GM23338 (cell line): Measurements from ENCODE around the gene OR13A1. TPM values are rescaled to one million over a fixed set of nuclear protein-coding genes. Genes with fewer than 3 reads are reported as not detected.

Experiments used
- ATAC-seq: fragments of 200-7000 bp; cut with Tn5 transposase; 3 replicates; pipeline ENCODE4 v1.9.1; 2020
- DNase-seq: peaks from one replicate; pipeline ENCODE4 v3.0.0-alpha.2; 2015; ENCODE audit warnings: low spot score
- H2AFZ ChIP-seq: fragments of 200-600 bp; sonication (generic); 2 replicates; pipeline ENCODE4 v1.8.0; 2016; ENCODE audit warnings: antibody characterized with exemption, mild to moderate bottlenecking, moderate library complexity
- H3F3A ChIP-seq: fragments of 200-600 bp; sonication (generic); replicated peaks from 2 replicates; pipeline ENCODE4 v1.8.0; 2017; ENCODE audit warnings: antibody characterized with exemption, mixed run types, low read depth
- H3K27ac ChIP-seq: fragments of 200-600 bp; sonication (generic); 2 replicates; pipeline ENCODE4 v1.6.1; 2016; ENCODE audit warnings: low read depth
- H3K27me3 ChIP-seq: fragments of 200-600 bp; sonication (generic); 2 replicates; pipeline ENCODE4 v1.8.0; 2016; ENCODE audit warnings: mild to moderate bottlenecking, mixed run types, moderate library complexity; ENCODE audit not compliant: insufficient read depth
- H3K36me3 ChIP-seq: fragments of 200-600 bp; sonication (generic); 2 replicates; pipeline ENCODE4 v1.8.0; 2016; ENCODE audit warnings: mild to moderate bottlenecking; ENCODE audit not compliant: insufficient read depth
- H3K4me1 ChIP-seq: fragments of 200-600 bp; sonication (generic); 2 replicates; pipeline ENCODE4 v1.8.0; 2016; ENCODE audit warnings: mild to moderate bottlenecking, moderate library complexity; ENCODE audit not compliant: insufficient read depth
- H3K4me2 ChIP-seq: fragments of 200-600 bp; sonication (generic); 2 replicates; pipeline ENCODE4 v1.7.1; 2017; ENCODE audit warnings: mixed run types
- H3K4me3 ChIP-seq: fragments of 200-600 bp; sonication (generic); 2 replicates; pipeline ENCODE4 v1.6.1; 2016; ENCODE audit warnings: mixed run types
- H3K79me2 ChIP-seq: fragments of 200-600 bp; sonication (generic); replicated peaks from 2 replicates; pipeline ENCODE4 v1.8.0; 2017; ENCODE audit warnings: mild to moderate bottlenecking; ENCODE audit not compliant: insufficient read depth
- H3K9me2 ChIP-seq: fragments of 200-600 bp; sonication (generic); 2 replicates; pipeline ENCODE4 v1.8.0; 2017; ENCODE audit not compliant: insufficient read depth
- H4K20me1 ChIP-seq: fragments of 200-600 bp; sonication (generic); replicated peaks from 2 replicates; pipeline ENCODE4 v1.8.0; 2017; ENCODE audit warnings: mild to moderate bottlenecking; ENCODE audit not compliant: insufficient read depth
- H3K27ac Mint-ChIP-seq: 2 replicates; pipeline ENCODE4 v1.8.0; 2020; ENCODE audit warnings: inconsistent platforms, mild to moderate bottlenecking, moderate library complexity, mixed read lengths
- H3K27me3 Mint-ChIP-seq: 3 replicates; pipeline ENCODE4 v1.8.0; 2022; ENCODE audit warnings: low read depth, mild to moderate bottlenecking, moderate library complexity, mixed read lengths, inconsistent platforms; ENCODE audit not compliant: insufficient read depth, poor library complexity
- H3K36me3 Mint-ChIP-seq: 3 replicates; pipeline ENCODE4 v1.8.0; 2021; ENCODE audit warnings: low read depth, mild to moderate bottlenecking, inconsistent platforms, moderate library complexity, mixed read lengths
- H3K4me1 Mint-ChIP-seq: 3 replicates; pipeline ENCODE4 v1.8.0; 2020; ENCODE audit warnings: mild to moderate bottlenecking, inconsistent platforms, mixed read lengths
- H3K4me3 Mint-ChIP-seq: 3 replicates; pipeline ENCODE4 v1.8.0; 2021; ENCODE audit warnings: moderate library complexity, mild to moderate bottlenecking, inconsistent platforms, mixed read lengths
- H3K9me3 Mint-ChIP-seq: 3 replicates; pipeline ENCODE4 v1.8.0; 2020; ENCODE audit warnings: moderate library complexity, mild to moderate bottlenecking, inconsistent platforms, mixed read lengths
- CREB1 ChIP-seq: fragments of 250-450 bp; sonication (Bioruptor Pico); IDR thresholded peaks from 2 replicates; pipeline ENCODE4 v1.5.0; 2020; ENCODE audit warnings: low read depth, mild to moderate bottlenecking, moderate library complexity
- EZH2 ChIP-seq: fragments of 200-600 bp; sonication (generic); IDR thresholded peaks from one replicate; pipeline ENCODE4 v1.8.0; 2017; ENCODE audit warnings: antibody characterized with exemption, mild to moderate bottlenecking, low read depth; ENCODE audit not compliant: unreplicated experiment
- EZH2phosphoT487 ChIP-seq: fragments of 200-600 bp; sonication (generic); IDR thresholded peaks from one replicate; pipeline ENCODE4 v1.8.1; 2018; ENCODE audit warnings: antibody characterized with exemption; ENCODE audit not compliant: unreplicated experiment
- NANOG ChIP-seq: IDR thresholded peaks from 2 replicates; pipeline ENCODE4 v1.6.1; 2016; ENCODE audit warnings: antibody characterized with exemption, borderline replicate concordance
- STAT1 ChIP-seq: IDR thresholded peaks from one replicate; pipeline ENCODE4 v1.6.1; 2016; ENCODE audit warnings: antibody characterized with exemption; ENCODE audit not compliant: unreplicated experiment
- ZNF331 ChIP-seq: fragments of 250-450 bp; sonication (Bioruptor Pico); IDR thresholded peaks from 2 replicates; pipeline ENCODE4 v1.5.0; 2020; ENCODE audit warnings: low read depth, mild to moderate bottlenecking, moderate library complexity
- polyA plus RNA-seq: library from polyadenylated mRNA; unstranded; fragments of >200 nt; fragmentation: Nextera tagmentation; extraction: Ambion mirVana; gene quantifications from 2 replicates; pipeline ENCODE4 v1.2.1, GENCODE V29; 2016
- total RNA-seq: library from RNA; depleted of rRNA; stranded (reverse); fragments of >200 nt; shearing (Covaris generic); gene quantifications from 2 replicates; pipeline ENCODE4 v1.2.3, GENCODE V29; 2014
- TF ChIP-seq, protein P1 (sequence below), 2 experiments: fragments of 200-600 bp in 1 of 2; sonication (generic) in 1 of 2; conservative IDR thresholded peaks; 2 replicates each; pipeline versions ENCODE4 v1.5.1 to v1.6.1; 2016 to 2017; ENCODE audit warnings: antibody characterized with exemption in 2 of 2, low read depth in 2 of 2, mild to moderate bottlenecking in 2 of 2, moderate library complexity in 1 of 2
- TF ChIP-seq, protein P2 (sequence below): fragments of 250-450 bp; sonication (Bioruptor Pico); IDR thresholded peaks from 2 replicates; pipeline ENCODE4 v1.5.0; 2020; ENCODE audit warnings: mild to moderate bottlenecking, moderate library complexity
- TF ChIP-seq, protein P3 (sequence below): IDR thresholded peaks from 2 replicates; pipeline ENCODE4 v1.6.1; 2016; ENCODE audit warnings: antibody characterized with exemption

Gene OR13A1
- total and polyA plus RNA-seq, 2 experiments from 2014 or later: 0.21 TPM; not detected in 1

DNA sequence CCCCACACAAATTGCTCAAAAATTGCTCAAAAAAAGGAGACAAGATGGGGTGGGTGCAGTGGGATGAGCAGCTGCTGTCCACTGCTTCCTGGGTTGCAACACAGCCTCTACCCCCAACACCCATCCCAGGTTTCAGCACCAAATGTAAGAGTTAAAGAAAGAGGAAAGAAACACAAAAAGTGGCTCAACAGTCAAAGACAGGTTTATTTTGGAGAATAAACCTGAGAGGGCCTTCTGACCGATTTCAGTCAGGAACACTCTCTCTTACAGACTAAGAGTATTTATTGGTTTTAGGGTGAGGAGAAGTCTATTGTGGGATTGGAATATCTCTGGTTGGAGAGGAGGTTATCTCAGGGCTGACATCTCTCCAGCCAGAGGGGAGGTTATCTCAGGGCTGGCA, 28.4 kb downstream of the OR13A1 start:
- Histone ChIP-seq H3K79me2 (no peaks in the 10 kb centered on the region), H3K27me3 (no peaks in the 10 kb centered on the region), H4K20me1 (no peaks in the 10 kb centered on the region), H3K4me2 (no peak overlapping the region), H3F3A (no peaks in the 10 kb centered on the region), H3K36me3 (no peaks in the 10 kb centered on the region), H3K27ac (no peak overlapping the region), H3K4me1 (no peaks in the 10 kb centered on the region), H3K4me3 (no peak overlapping the region), H3K9me2 (peaks cover 7% of the 10 kb centered on the region; the same call in 1 of the 2 replicates), H2AFZ (no peak overlapping the region)
- no peak overlapping the region for H3K4me3 Mint-ChIP-seq
- DNase-seq (no peak), ATAC-seq (no peak)
- H3K27ac Mint-ChIP-seq: no peak overlapping the region
- no peaks in the 10 kb centered on the region for H3K4me1 Mint-ChIP-seq
- peaks cover 15% of the 10 kb centered on the region for H3K9me3 Mint-ChIP-seq
- peaks cover 2% of the 10 kb centered on the region; the same call in 1 of the 3 replicates for H3K36me3 Mint-ChIP-seq
- TF ChIP-seq NANOG: no peak
- no peak for TF ChIP-seq STAT1
- TF ChIP-seq CREB1 (CRISPR knock-in tag): no peak
- TF ChIP-seq EZH2phosphoT487: no peak
- TF ChIP-seq ZNF331 (CRISPR knock-in tag): no peak
- TF ChIP-seq, protein P1, sequence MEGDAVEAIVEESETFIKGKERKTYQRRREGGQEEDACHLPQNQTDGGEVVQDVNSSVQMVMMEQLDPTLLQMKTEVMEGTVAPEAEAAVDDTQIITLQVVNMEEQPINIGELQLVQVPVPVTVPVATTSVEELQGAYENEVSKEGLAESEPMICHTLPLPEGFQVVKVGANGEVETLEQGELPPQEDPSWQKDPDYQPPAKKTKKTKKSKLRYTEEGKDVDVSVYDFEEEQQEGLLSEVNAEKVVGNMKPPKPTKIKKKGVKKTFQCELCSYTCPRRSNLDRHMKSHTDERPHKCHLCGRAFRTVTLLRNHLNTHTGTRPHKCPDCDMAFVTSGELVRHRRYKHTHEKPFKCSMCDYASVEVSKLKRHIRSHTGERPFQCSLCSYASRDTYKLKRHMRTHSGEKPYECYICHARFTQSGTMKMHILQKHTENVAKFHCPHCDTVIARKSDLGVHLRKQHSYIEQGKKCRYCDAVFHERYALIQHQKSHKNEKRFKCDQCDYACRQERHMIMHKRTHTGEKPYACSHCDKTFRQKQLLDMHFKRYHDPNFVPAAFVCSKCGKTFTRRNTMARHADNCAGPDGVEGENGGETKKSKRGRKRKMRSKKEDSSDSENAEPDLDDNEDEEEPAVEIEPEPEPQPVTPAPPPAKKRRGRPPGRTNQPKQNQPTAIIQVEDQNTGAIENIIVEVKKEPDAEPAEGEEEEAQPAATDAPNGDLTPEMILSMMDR (conservative IDR thresholded peaks at IDR 0.05; ENCODE audit: low read depth in 2 of 2): no peak
- no peak for TF ChIP-seq EZH2
- TF ChIP-seq, protein P2, sequence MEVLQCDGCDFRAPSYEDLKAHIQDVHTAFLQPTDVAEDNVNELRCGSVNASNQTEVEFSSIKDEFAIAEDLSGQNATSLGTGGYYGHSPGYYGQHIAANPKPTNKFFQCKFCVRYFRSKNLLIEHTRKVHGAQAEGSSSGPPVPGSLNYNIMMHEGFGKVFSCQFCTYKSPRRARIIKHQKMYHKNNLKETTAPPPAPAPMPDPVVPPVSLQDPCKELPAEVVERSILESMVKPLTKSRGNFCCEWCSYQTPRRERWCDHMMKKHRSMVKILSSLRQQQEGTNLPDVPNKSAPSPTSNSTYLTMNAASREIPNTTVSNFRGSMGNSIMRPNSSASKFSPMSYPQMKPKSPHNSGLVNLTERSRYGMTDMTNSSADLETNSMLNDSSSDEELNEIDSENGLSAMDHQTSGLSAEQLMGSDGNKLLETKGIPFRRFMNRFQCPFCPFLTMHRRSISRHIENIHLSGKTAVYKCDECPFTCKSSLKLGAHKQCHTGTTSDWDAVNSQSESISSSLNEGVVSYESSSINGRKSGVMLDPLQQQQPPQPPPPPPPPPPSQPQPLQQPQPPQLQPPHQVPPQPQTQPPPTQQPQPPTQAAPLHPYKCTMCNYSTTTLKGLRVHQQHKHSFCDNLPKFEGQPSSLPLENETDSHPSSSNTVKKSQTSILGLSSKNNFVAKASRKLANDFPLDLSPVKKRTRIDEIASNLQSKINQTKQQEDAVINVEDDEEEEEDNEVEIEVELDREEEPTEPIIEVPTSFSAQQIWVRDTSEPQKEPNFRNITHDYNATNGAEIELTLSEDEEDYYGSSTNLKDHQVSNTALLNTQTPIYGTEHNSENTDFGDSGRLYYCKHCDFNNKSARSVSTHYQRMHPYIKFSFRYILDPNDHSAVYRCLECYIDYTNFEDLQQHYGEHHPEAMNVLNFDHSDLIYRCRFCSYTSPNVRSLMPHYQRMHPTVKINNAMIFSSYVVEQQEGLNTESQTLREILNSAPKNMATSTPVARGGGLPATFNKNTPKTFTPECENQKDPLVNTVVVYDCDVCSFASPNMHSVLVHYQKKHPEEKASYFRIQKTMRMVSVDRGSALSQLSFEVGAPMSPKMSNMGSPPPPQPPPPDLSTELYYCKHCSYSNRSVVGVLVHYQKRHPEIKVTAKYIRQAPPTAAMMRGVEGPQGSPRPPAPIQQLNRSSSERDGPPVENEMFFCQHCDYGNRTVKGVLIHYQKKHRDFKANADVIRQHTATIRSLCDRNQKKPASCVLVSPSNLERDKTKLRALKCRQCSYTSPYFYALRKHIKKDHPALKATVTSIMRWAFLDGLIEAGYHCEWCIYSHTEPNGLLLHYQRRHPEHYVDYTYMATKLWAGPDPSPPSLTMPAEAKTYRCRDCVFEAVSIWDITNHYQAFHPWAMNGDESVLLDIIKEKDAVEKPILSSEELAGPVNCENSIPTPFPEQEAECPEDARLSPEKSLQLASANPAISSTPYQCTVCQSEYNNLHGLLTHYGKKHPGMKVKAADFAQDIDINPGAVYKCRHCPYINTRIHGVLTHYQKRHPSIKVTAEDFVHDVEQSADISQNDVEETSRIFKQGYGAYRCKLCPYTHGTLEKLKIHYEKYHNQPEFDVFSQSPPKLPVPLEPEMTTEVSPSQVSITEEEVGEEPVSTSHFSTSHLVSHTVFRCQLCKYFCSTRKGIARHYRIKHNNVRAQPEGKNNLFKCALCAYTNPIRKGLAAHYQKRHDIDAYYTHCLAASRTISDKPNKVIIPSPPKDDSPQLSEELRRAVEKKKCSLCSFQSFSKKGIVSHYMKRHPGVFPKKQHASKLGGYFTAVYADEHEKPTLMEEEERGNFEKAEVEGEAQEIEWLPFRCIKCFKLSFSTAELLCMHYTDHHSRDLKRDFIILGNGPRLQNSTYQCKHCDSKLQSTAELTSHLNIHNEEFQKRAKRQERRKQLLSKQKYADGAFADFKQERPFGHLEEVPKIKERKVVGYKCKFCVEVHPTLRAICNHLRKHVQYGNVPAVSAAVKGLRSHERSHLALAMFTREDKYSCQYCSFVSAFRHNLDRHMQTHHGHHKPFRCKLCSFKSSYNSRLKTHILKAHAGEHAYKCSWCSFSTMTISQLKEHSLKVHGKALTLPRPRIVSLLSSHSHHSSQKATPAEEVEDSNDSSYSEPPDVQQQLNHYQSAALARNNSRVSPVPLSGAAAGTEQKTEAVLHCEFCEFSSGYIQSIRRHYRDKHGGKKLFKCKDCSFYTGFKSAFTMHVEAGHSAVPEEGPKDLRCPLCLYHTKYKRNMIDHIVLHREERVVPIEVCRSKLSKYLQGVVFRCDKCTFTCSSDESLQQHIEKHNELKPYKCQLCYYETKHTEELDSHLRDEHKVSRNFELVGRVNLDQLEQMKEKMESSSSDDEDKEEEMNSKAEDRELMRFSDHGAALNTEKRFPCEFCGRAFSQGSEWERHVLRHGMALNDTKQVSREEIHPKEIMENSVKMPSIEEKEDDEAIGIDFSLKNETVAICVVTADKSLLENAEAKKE (CRISPR knock-in tag): no peak
- TF ChIP-seq, protein P3, sequence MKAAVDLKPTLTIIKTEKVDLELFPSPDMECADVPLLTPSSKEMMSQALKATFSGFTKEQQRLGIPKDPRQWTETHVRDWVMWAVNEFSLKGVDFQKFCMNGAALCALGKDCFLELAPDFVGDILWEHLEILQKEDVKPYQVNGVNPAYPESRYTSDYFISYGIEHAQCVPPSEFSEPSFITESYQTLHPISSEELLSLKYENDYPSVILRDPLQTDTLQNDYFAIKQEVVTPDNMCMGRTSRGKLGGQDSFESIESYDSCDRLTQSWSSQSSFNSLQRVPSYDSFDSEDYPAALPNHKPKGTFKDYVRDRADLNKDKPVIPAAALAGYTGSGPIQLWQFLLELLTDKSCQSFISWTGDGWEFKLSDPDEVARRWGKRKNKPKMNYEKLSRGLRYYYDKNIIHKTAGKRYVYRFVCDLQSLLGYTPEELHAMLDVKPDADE: no peak
- H3K27me3 Mint-ChIP-seq: peaks cover under 1% of the 10 kb centered on the region
